SJSA1 (cell line): ENCODE data around the gene ATF1. TPM values are rescaled to one million over a fixed set of nuclear protein-coding genes. Genes with fewer than 3 reads are reported as not detected.

Experiments used
- DNase-seq, 2 experiments: peaks; one replicate each; pipeline ENCODE4 v3.0.0-alpha.2; 2015 to 2020; ENCODE audit warnings: low spot score in 2 of 2, low read depth in 1 of 2
- H3K27ac ChIP-seq: fragments of 250-450 bp; sonication (Bioruptor Pico); 2 replicates; pipeline ENCODE4 v1.5.1; 2020; ENCODE audit warnings: mild to moderate bottlenecking, moderate library complexity
- H3K27me3 ChIP-seq: fragments of 250-450 bp; sonication (Bioruptor Pico); replicated peaks from 2 replicates; pipeline ENCODE4 v1.5.1; 2020; ENCODE audit warnings: mild to moderate bottlenecking, moderate library complexity
- H3K36me3 ChIP-seq: fragments of 250-450 bp; sonication (Bioruptor Pico); 2 replicates; pipeline ENCODE4 v1.5.1; 2020; ENCODE audit warnings: mild to moderate bottlenecking
- H3K4me1 ChIP-seq: fragments of 250-450 bp; sonication (Bioruptor Pico); replicated peaks from 2 replicates; pipeline ENCODE4 v1.6.1; 2021; ENCODE audit warnings: mild to moderate bottlenecking
- H3K4me3 ChIP-seq: fragments of 250-450 bp; sonication (Bioruptor Pico); 2 replicates; pipeline ENCODE4 v1.5.1; 2020; ENCODE audit warnings: mild to moderate bottlenecking
- H3K9me3 ChIP-seq: fragments of 250-450 bp; sonication (Bioruptor Pico); replicated peaks from 2 replicates; pipeline ENCODE4 v1.5.1; 2020; ENCODE audit warnings: mild to moderate bottlenecking
- total RNA-seq: library from RNA; depleted of rRNA; stranded (reverse); fragments of >200 nt; shearing (Covaris generic); gene quantifications from 2 replicates; pipeline ENCODE4 v1.2.3, GENCODE V29; 2014; rRNA removed

The ATF1 gene
- total RNA-seq, result 36.9 and 38.1 TPM in 2 replicates

- peak; percentile 86 to 88 for DNase-seq
- peaks cover 10% of the 10 kb centered on the region for H3K4me1 ChIP-seq
- H3K4me3 ChIP-seq, result peak within 1 kb of the TSS; percentile 96
- H3K9me3 ChIP-seq, result no peaks in the 10 kb centered on the region
- peak within 1 kb of the TSS; percentile 97 for H3K27ac ChIP-seq
- H3K27me3 ChIP-seq, result no peaks in the 10 kb centered on the region
- peaks cover 5% of the 10 kb centered on the region; the same call in 1 of the 2 replicates for H3K36me3 ChIP-seq
Measured at GRCh38 chr12:50763639-50764285, at the start of gene ATF1. TSS of gene ATF1 (plus strand) at chr12:50764101. CDS start at chr12:50780146, 16,045 bp downstream.

GRCh38 chr12:50715174-50715573 is 48.7 kb upstream of the ATF1 start:
- Histone ChIP-seq H3K36me3 (peaks cover 56% of the 10 kb centered on the region), H3K27me3 (no peaks in the 10 kb centered on the region)
- DNase-seq, result no peak

GRCh38 chr12:50718760-50719159 is 45.1 kb upstream of the ATF1 start:
- Histone ChIP-seq H3K27me3 (no peaks in the 10 kb centered on the region), H3K4me1 (no peaks in the 10 kb centered on the region), H3K27ac (no peak overlapping the region), H3K36me3 (peaks cover 64% of the 10 kb centered on the region), H3K4me3 (no peak overlapping the region), H3K9me3 (no peaks in the 10 kb centered on the region; the same call in 1 of the 2 replicates)
- DNase-seq, result no peak

More at GRCh38 chr12:50715174-50715573, 48.7 kb upstream of the ATF1 start:
- no peak overlapping the region for H3K27ac ChIP-seq
- no peak overlapping the region for H3K4me3 ChIP-seq
- H3K4me1 ChIP-seq, result no peaks in the 10 kb centered on the region
- H3K9me3 ChIP-seq, result no peaks in the 10 kb centered on the region; the same call in 1 of the 2 replicates

DNA sequence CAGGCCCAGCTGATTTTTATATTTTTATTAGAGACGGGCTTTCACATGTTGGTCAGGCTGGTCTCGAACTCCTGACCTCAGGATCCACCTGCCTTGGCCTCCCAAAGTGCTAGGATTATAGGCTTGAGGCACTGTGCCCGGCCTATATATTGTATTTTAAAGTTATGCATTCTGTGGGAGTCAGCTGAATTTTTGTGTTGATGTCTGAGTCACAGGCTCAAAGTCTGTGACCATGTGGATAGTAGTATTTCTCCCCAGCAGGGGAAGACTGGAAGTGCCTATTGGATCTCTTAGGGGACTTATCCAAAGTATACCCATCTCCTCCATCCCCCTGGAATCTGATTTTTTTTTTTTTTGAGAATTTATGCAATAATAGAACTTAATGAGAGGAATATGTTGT is 43.8 kb upstream of the ATF1 start:
- DNase-seq, result no peak
- no peak overlapping the region for H3K27ac ChIP-seq
- peaks cover 63% of the 10 kb centered on the region for H3K36me3 ChIP-seq

DNA sequence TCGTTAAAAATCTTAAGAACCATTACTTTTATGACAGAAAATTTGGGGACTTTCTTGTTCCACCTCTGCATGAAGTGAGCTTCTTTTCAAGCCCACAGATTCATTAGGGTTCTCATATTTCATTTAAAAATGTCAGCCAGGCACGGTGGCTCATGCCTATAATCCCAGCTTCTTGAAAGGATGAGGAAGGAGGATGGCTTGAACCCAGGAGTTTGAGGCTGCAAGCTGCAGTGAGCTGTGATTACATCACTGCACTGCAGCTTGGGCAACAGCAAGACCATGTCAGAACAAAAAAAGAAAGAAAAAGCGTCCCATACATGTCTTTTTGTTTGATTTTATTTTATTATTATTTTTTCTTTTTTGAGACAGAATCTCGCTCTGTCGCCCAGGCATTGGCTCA is 43.4 kb upstream of the ATF1 start:
- Histone ChIP-seq H3K4me3 (no peak overlapping the region), H3K27me3 (no peaks in the 10 kb centered on the region), H3K27ac (no peak overlapping the region), H3K4me1 (no peaks in the 10 kb centered on the region), H3K36me3 (peaks cover 64% of the 10 kb centered on the region), H3K9me3 (no peaks in the 10 kb centered on the region; the same call in 1 of the 2 replicates)
- DNase-seq, result no peak

More for the DNA sequence above, 43.8 kb upstream of the ATF1 start:
- H3K9me3 ChIP-seq, result no peaks in the 10 kb centered on the region; the same call in 1 of the 2 replicates
- no peaks in the 10 kb centered on the region for H3K4me1 ChIP-seq
- H3K27me3 ChIP-seq, result no peaks in the 10 kb centered on the region
- no peak overlapping the region for H3K4me3 ChIP-seq

DNA sequence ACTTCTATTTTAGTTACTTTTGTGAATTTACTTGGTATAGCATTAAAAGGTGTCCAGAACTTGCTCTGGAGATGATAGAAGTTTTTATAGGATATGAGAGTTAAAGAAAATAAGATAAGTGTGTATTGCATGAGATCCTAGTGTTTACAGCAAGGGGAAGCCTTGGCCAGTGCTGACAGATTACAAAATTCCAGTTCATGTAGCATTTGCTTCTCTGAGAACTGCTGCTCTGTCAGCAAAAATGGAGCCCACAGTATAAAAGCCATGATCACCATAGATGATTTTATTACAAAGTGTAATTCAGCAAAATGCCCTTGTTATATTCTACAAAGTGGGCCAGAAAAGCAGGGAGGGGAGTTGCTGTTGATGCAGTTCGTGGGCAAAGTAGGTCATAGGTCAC is 40.0 kb upstream of the ATF1 start:
- Histone ChIP-seq H3K9me3 (no peaks in the 10 kb centered on the region; the same call in 1 of the 2 replicates), H3K27ac (no peak overlapping the region), H3K36me3 (peaks cover 83% of the 10 kb centered on the region), H3K27me3 (no peaks in the 10 kb centered on the region), H3K4me3 (no peak overlapping the region), H3K4me1 (no peaks in the 10 kb centered on the region)
- no peak for DNase-seq

GRCh38 chr12:50725011-50725942 is 38.6 kb upstream of the ATF1 start:
- Histone ChIP-seq H3K4me1 (no peaks in the 10 kb centered on the region), H3K9me3 (no peaks in the 10 kb centered on the region), H3K36me3 (peaks cover 86% of the 10 kb centered on the region), H3K4me3 (no peak overlapping the region), H3K27me3 (no peaks in the 10 kb centered on the region), H3K27ac (no peak overlapping the region)
- no peak for DNase-seq

GRCh38 chr12:50727466-50727865 is 36.4 kb upstream of the ATF1 start:
- no peaks in the 10 kb centered on the region for H3K27me3 ChIP-seq
- DNase-seq, result no peak
- H3K36me3 ChIP-seq, result peaks cover 87% of the 10 kb centered on the region
- H3K4me3 ChIP-seq, result no peak overlapping the region
- peaks cover 4% of the 10 kb centered on the region for H3K4me1 ChIP-seq
- H3K27ac ChIP-seq, result no peak overlapping the region
- H3K9me3 ChIP-seq, result no peaks in the 10 kb centered on the region

DNA sequence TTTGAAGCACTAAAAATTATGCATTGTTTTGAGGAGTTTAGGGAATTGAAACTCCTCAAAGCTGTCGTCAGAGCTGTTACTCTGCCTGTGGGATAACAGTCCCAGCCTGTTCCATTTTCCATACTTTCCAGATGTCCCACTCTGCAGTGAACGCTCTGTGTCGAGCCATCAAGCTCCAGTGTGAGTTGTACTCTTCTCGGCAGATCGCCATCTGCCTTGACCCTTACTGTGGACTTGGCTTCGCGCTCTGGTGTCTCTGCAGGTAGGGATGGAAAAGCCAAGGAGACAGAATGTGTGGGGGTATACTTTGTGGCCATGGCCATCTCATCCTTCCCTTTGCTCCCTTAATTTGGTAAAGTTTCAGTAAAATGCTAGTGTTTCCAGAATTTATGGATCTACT is 35.5 kb upstream of the ATF1 start:
- no peak overlapping the region for H3K4me3 ChIP-seq
- no peaks in the 10 kb centered on the region for H3K9me3 ChIP-seq
- peaks cover 85% of the 10 kb centered on the region for H3K36me3 ChIP-seq
- no peak for DNase-seq
- H3K27ac ChIP-seq, result no peak overlapping the region
- no peaks in the 10 kb centered on the region for H3K27me3 ChIP-seq
- peaks cover 9% of the 10 kb centered on the region for H3K4me1 ChIP-seq

DNA sequence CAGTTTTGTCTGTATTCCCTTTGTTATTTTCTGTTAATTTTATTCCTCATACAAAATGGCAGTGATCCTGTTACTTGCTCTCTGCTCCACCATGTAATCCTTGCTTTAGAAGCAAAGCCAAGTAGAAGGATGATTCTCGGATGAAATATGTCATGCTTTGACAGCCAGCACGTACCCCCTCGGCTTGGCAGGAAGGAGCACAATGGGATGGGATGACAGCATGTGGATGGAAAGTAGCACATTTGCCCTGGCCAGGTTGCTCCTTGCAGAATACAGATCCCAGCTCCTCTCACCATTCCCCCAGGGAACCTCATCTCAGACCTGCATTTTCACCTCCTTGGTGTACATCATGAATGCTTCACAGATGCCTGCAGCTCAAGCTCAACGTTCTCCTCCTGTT is 35.1 kb upstream of the ATF1 start:
- no peak for DNase-seq
- Histone ChIP-seq H3K9me3 (no peaks in the 10 kb centered on the region), H3K27ac (no peak overlapping the region), H3K36me3 (peaks cover 85% of the 10 kb centered on the region), H3K4me3 (no peak overlapping the region), H3K27me3 (no peaks in the 10 kb centered on the region), H3K4me1 (peaks cover 9% of the 10 kb centered on the region)

DNA sequence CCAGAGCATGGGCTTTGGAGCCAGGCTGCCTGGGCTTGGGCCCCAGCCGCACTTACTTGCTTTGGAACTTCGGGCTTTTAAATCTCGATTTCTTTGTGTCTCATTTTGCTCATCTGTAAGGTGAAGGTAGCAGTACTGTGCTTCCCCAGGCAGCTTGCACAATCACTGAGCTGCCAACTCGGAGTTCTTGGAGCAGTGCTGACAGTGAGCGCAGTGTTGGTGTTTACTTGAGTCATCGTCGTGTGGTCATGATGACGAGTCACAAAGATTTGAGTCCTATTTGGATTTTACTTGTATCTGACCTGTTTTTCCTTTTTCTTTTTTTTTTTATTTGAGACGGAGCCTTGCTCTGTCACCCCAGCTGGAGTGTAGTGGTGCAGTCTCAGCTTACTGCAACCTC is 31.3 kb upstream of the ATF1 start:
- H3K27me3 ChIP-seq, result no peaks in the 10 kb centered on the region
- H3K9me3 ChIP-seq, result no peaks in the 10 kb centered on the region
- H3K4me3 ChIP-seq, result no peak overlapping the region
- peak; percentile 45 to 72 for DNase-seq
- H3K36me3 ChIP-seq, result peaks cover 80% of the 10 kb centered on the region
- H3K27ac ChIP-seq, result peak overlapping the region; percentile 44; the same call in 1 of the 2 replicates
- H3K4me1 ChIP-seq, result peaks cover 9% of the 10 kb centered on the region

DNA sequence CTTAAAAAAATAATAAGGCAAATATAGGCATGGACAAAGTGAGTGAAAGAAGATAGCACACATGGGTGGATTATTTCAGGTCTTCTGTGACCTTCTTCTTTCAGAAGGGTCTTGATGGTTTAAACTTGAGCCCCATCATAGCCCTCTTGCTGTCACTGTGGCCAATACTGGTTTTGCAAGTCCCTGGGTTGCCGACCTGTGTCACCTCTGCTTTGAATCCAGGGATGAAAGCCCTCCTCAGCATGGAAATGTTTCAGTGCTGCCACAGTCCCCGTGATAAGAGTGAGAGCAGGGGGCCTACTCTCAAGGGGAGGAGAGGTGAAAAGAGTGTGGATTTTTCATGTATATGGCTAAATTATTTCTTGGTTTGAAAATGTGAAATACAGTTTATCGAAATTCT is 30.2 kb upstream of the ATF1 start:
- Histone ChIP-seq H3K27ac (no peak overlapping the region), H3K9me3 (no peaks in the 10 kb centered on the region), H3K27me3 (no peaks in the 10 kb centered on the region), H3K4me3 (no peak overlapping the region), H3K36me3 (peaks cover 80% of the 10 kb centered on the region), H3K4me1 (peaks cover 9% of the 10 kb centered on the region)
- no peak for DNase-seq

- Histone ChIP-seq H3K4me3 (no peak overlapping the region), H3K27ac (0 out of 2 replicates have a peak overlapping the region, but pooled peaks have one; percentile 9), H3K36me3 (peaks cover 82% of the 10 kb centered on the region), H3K27me3 (no peaks in the 10 kb centered on the region), H3K4me1 (peaks cover 9% of the 10 kb centered on the region), H3K9me3 (no peaks in the 10 kb centered on the region)
- DNase-seq, result peak in 1 of 2 experiments; percentile 28
Measured at GRCh38 chr12:50734409-50735263, 29.3 kb upstream of the ATF1 start.
